MM.1S (cell line): Measurements from ENCODE around the gene KLRC2.

Experiments
- EZH2 ChIP-seq: fragments of 300-600 bp; sonication (generic); optimal IDR thresholded peaks from 2 replicates; pipeline ENCODE3; 2017; ENCODE audit warnings: low read depth, mild to moderate bottlenecking, antibody characterized with exemption, low read length, mixed read lengths
- EZH2phosphoT487 ChIP-seq: fragments of 300-600 bp; sonication (generic); IDR thresholded peaks from 2 replicates; pipeline ENCODE4 v1.6.1; 2018; ENCODE audit warnings: antibody characterized with exemption, low read length

DNA sequence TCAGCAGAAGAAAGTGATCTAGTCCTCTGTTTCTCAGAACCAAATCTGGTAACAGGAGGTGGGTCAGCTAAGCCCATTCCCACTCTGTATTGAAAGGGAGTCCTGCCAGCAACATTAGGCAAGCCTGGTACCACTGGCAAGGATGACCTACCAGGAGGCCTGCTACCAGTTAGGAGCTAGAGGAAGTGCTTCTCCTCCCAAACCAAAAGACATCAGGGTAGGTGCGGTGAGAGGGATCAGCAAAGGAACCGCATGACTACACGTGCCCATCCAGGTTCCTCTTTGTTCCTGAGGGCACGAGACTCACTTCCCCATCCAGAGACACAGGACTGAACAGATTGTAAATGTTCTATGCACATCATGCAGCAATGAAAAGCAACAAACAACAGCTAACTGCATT is 29.1 kb downstream of the KLRC2 start:
- no peak for TF ChIP-seq EZH2phosphoT487
- no peak for TF ChIP-seq EZH2
